K562 treated with DMSO at 1 percent for 12 hours (cell line): ENCODE measurements around the gene TMEM253. TPM values are rescaled to one million over a fixed set of nuclear protein-coding genes. Genes with fewer than 3 reads are reported as not detected.

Source experiments
- total RNA-seq: library from RNA; unstranded; fragments of 300-600 nt; gene quantifications from 2 replicates; pipeline ENCODE4 v1.2.3, GENCODE V29; 2022; ENCODE audit not compliant: insufficient read depth

TMEM253 gene
- total RNA-seq: not detected in 2 replicates

DNA sequence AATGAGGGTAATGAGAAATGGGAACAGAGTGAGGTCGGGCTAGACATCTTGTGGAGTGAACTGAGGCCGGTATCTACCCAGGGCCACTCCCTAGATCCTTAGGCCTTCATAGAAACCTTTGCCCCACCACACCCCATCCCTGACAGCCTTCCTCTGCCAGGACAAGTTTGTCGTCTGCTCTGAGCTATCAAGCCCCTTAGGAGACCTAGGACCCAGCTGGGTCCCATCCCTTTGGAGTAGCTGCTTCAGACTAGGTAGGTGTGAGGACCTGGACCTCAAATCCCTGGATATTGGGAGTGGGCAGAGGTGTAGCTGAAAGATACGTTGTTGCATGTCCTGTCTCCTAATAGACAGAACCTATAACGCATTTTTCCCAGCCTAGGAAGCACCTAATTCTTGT is at the start of gene TMEM253:
TSS of gene TMEM253 (plus strand) at position 136 of the 400 bp plus-strand sequence. CDS start 278 bp downstream, outside the sequence.

GRCh38 chr14:21057803-21058675 is 42.8 kb upstream of the TMEM253 start, which contains the start of gene RNASE8:
Gene RNASE8 (plus strand): TSS chr14:21057822. CDS start chr14:21057893, 71 bp downstream.

GRCh38 chr14:21070083-21070609 is 30.7 kb upstream of the TMEM253 start, which contains the start of gene ARHGEF40:
Gene ARHGEF40 (plus strand): TSS chr14:21070304. CDS start chr14:21070397, 93 bp downstream.

DNA sequence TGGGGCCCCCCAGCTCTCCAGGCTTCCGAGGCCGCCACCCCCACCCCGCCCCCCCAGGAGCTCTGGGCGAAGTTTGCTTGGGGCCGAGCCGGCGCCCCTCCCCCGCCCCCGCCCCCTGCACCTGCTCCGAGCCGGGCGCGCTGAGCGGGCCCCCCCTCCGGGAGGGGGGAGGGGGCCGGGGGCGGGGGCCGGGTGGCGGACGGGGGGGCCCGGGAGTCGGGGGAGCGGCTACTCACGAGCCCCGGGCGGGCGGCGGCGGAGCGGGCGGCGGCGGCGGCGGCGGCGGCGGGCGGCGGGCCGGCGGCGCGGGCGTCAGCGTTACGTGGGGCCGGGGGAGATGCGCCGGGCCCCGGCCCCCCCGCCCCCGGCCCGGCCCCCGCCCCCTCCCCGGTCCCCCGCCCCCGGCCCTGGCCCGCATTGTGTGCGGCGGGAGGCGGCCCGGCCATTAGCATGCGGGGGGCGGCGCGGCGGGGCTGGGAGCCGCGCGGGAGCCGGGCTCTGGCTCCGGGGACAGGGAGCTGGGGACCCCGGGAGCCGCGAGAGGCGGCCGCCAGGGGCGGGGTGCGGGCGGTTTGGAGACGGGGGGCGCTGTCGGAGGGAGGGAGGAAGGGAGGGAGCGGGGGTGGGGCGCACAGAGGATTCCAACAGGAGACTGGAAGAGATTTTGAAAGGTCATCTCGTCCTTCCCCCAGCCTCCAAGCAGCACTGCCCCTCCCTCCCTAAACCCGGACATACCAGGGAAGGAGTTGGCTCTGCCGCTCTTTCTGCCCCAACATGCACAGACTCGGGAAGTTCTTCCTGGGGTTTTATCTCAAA is 2.6 kb upstream of the TMEM253 start, which contains the start of gene ZNF219:
TSS of gene ZNF219 (minus strand) at position 580 of the 816 bp plus-strand sequence. CDS start 5,064 bp downstream, outside the sequence.

Other genes starting within 250 kb of the TMEM253 start
- gene RNASE3, start 209.7 kb upstream of the TMEM253 start, total RNA-seq: not detected in 2 replicates
- not detected in 2 replicates for gene RNASE2, start 145.6 kb upstream of the TMEM253 start, total RNA-seq
- 48.4 and 84.8 TPM in 2 replicates for gene METTL17, start 111.1 kb upstream of the TMEM253 start, total RNA-seq
- 0.53 TPM in 1 of 2 replicates, not detected in the other for gene SLC39A2, start 101.8 kb upstream of the TMEM253 start, total RNA-seq
- 44.8 and 82.9 TPM in 2 replicates for gene NDRG2, start 76.0 kb upstream of the TMEM253 start, total RNA-seq
- not detected in 2 replicates for gene TPPP2, start 70.8 kb upstream of the TMEM253 start, total RNA-seq
- not detected in 2 replicates for gene RNASE13, start 66.3 kb upstream of the TMEM253 start, total RNA-seq
- gene RNASE7, start 58.7 kb upstream of the TMEM253 start, total RNA-seq: not detected in 2 replicates
- gene RNASE8, start 43.2 kb upstream of the TMEM253 start, total RNA-seq: not detected in 2 replicates
- gene ARHGEF40, start 30.8 kb upstream of the TMEM253 start, total RNA-seq: 5.1 and 8.3 TPM in 2 replicates
- gene ZNF219, start 2.4 kb upstream of the TMEM253 start, total RNA-seq: 12.6 and 13.9 TPM in 2 replicates
- not detected in 2 replicates for gene OR5AU1, start 55.0 kb downstream of the TMEM253 start, total RNA-seq
- gene HNRNPC, start 168.4 kb downstream of the TMEM253 start, total RNA-seq: 448 and 511 TPM in 2 replicates
- gene RPGRIP1, start 179.0 kb downstream of the TMEM253 start, total RNA-seq: 2.9 TPM in 1 of 2 replicates, not detected in the other